ENCODE measurements around the gene HSPBAP1.

The HSPBAP1 gene

DNA sequence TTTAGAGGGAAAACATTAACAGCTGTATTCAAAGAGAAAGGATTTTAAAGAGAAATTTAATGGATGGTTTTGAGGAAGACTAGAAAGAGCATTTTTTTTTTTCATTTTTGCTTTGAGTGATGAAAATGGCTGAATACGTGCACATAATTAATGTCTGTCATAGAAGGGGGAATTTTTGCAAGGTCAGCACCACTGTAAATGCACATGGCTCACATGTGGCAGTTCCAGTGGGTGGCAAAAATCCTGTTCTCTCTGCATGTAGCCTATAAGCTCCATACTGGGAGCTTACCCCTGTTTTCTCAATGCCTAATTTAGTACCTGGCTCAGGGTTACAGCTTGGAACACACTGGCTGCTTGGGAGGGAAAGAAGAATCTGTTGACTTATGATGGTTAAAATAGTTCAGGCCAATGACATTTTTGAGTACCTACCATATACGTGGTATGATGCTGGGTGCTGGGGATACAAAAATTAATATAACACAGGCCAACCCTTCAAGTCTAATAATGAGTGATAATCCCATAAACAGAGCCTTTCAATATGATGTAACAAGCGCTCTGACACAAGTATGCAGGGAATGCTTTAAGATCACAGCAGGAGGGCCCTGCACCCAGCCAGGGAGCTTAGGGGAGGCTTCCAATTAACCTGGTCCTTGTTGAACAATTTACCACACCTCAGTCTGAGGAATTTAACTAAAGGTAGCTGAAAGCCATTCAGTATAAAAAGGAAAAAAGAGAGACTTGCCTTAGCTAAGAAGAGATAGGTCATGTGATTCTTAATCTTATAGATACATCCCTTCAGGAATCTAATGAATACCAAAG lies 33.0 kb downstream of the HSPBAP1 start:
- H3K9me2 ChIP-seq (replicated peaks; ENCODE audit: low read depth, low read length) = no peaks in the 10 kb centered on the region
- no peak overlapping the region for H3K9ac ChIP-seq (ENCODE audit: low read depth, low read length, poor library complexity, severe bottlenecking)
- no peak overlapping the region for H3K4me3 ChIP-seq (ENCODE audit: low read length, poor library complexity, severe bottlenecking)
- H4K20me1 ChIP-seq (ENCODE audit: insufficient read depth, low read length, poor library complexity, severe bottlenecking) = no peaks in the 10 kb centered on the region
- peaks cover 14% of the 10 kb centered on the region for H3K4me1 ChIP-seq (ENCODE audit: insufficient read depth, low read length, poor library complexity, severe bottlenecking)
- H3K9me3 ChIP-seq (ENCODE audit: insufficient read depth, low read depth, low read length) = no peaks in the 10 kb centered on the region
- H2AFZ ChIP-seq (ENCODE audit: low read length) = no peak overlapping the region
- H3K4me2 ChIP-seq (ENCODE audit: low read depth, low read length, poor library complexity, severe bottlenecking) = no peak overlapping the region
- H3K27me3 ChIP-seq (ENCODE audit: insufficient read depth, low read length, poor library complexity, severe bottlenecking) = no peaks in the 10 kb centered on the region
- no peak for TF ChIP-seq EZH2phosphoT487 (IDR thresholded peaks at IDR 0.05; ENCODE audit: borderline replicate concordance)
- no peak for TF ChIP-seq CTCF (conservative IDR thresholded peaks at IDR 0.05; ENCODE audit: low read length)
- H3F3A ChIP-seq (ENCODE audit: low read depth) = no peaks in the 10 kb centered on the region
- H3K79me2 ChIP-seq (ENCODE audit: insufficient read depth, low read length) = no peaks in the 10 kb centered on the region
- H3K36me3 ChIP-seq (ENCODE audit: insufficient read depth, low read length) = no peaks in the 10 kb centered on the region; the same call in 1 of the 2 replicates

GRCh38 chr3:122758877-122759560 lies 34.6 kb downstream of the HSPBAP1 start:
- Histone ChIP-seq H3K9me3 (ENCODE audit: insufficient read depth, low read depth, low read length) (no peaks in the 10 kb centered on the region), H3K27me3 (ENCODE audit: insufficient read depth, low read length, poor library complexity, severe bottlenecking) (no peaks in the 10 kb centered on the region), H3K79me2 (ENCODE audit: insufficient read depth, low read length) (no peaks in the 10 kb centered on the region), H3K36me3 (ENCODE audit: insufficient read depth, low read length) (peaks cover 8% of the 10 kb centered on the region; the same call in 1 of the 2 replicates), H3K4me2 (ENCODE audit: low read depth, low read length, poor library complexity, severe bottlenecking) (peak overlapping the region; percentile 52), H3K9me2 (replicated peaks; ENCODE audit: low read depth, low read length) (no peaks in the 10 kb centered on the region), H4K20me1 (ENCODE audit: insufficient read depth, low read length, poor library complexity, severe bottlenecking) (no peaks in the 10 kb centered on the region), H3K9ac (ENCODE audit: low read depth, low read length, poor library complexity, severe bottlenecking) (peak overlapping the region; percentile 11), H3F3A (ENCODE audit: low read depth) (no peaks in the 10 kb centered on the region), H3K4me3 (ENCODE audit: low read length, poor library complexity, severe bottlenecking) (no peak overlapping the region), H3K4me1 (ENCODE audit: insufficient read depth, low read length, poor library complexity, severe bottlenecking) (peaks cover 14% of the 10 kb centered on the region), H2AFZ (ENCODE audit: low read length) (no peak overlapping the region)
- no peak for TF ChIP-seq CTCF (conservative IDR thresholded peaks at IDR 0.05; ENCODE audit: low read length)
- no peak for TF ChIP-seq EZH2phosphoT487 (IDR thresholded peaks at IDR 0.05; ENCODE audit: borderline replicate concordance)

GRCh38 chr3:122755491-122755890 lies 38.1 kb downstream of the HSPBAP1 start:
- Histone ChIP-seq H3K27me3 (ENCODE audit: insufficient read depth, low read length, poor library complexity, severe bottlenecking) (no peaks in the 10 kb centered on the region), H3K9ac (ENCODE audit: low read depth, low read length, poor library complexity, severe bottlenecking) (no peak overlapping the region), H3K9me3 (ENCODE audit: insufficient read depth, low read depth, low read length) (no peaks in the 10 kb centered on the region), H3F3A (ENCODE audit: low read depth) (no peaks in the 10 kb centered on the region), H2AFZ (ENCODE audit: low read length) (no peak overlapping the region), H3K36me3 (ENCODE audit: insufficient read depth, low read length) (peaks cover 14% of the 10 kb centered on the region; the same call in 1 of the 2 replicates), H3K4me2 (ENCODE audit: low read depth, low read length, poor library complexity, severe bottlenecking) (no peak overlapping the region), H3K79me2 (ENCODE audit: insufficient read depth, low read length) (no peaks in the 10 kb centered on the region), H4K20me1 (ENCODE audit: insufficient read depth, low read length, poor library complexity, severe bottlenecking) (no peaks in the 10 kb centered on the region), H3K9me2 (replicated peaks; ENCODE audit: low read depth, low read length) (no peaks in the 10 kb centered on the region), H3K4me1 (ENCODE audit: insufficient read depth, low read length, poor library complexity, severe bottlenecking) (peaks cover 14% of the 10 kb centered on the region), H3K4me3 (ENCODE audit: low read length, poor library complexity, severe bottlenecking) (no peak overlapping the region)
- TF ChIP-seq CTCF (conservative IDR thresholded peaks at IDR 0.05; ENCODE audit: low read length) (no peak), EZH2phosphoT487 (IDR thresholded peaks at IDR 0.05; ENCODE audit: borderline replicate concordance) (no peak)
